ENCODE measurements around the gene ING4.
A peak's percentile ranks its signal among the peaks of the same experiment; 100 is the strongest.

- TF ChIP-seq YY1 (IDR thresholded peaks at IDR 0.05; ENCODE audit: low read depth) = no peak
- TF ChIP-seq, protein P1, sequence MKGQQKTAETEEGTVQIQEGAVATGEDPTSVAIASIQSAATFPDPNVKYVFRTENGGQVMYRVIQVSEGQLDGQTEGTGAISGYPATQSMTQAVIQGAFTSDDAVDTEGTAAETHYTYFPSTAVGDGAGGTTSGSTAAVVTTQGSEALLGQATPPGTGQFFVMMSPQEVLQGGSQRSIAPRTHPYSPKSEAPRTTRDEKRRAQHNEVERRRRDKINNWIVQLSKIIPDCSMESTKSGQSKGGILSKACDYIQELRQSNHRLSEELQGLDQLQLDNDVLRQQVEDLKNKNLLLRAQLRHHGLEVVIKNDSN (IDR thresholded peaks at IDR 0.05) = no peak
- TF ChIP-seq EP300 (IDR thresholded peaks at IDR 0.05; ENCODE audit: borderline replicate concordance) = 0 out of 2 replicates have a peak, but pooled peaks have one; percentile 23
- no peak for TF ChIP-seq ZBTB7A (IDR thresholded peaks at IDR 0.05; ENCODE audit: low read depth)
- TF ChIP-seq CREB1 (IDR thresholded peaks at IDR 0.05; ENCODE audit: low read depth) = no peak
- TF ChIP-seq RAD21 (IDR thresholded peaks at IDR 0.05; ENCODE audit: low read depth) = no peak
- no peak for TF ChIP-seq FOXM1 (IDR thresholded peaks at IDR 0.05; ENCODE audit: borderline replicate concordance, low read depth)
These were observed 26.9 kb downstream of the ING4 start, which contains the start of gene LPAR5 for GRCh38 chr12:6635856-6636531.

Data from Ishikawa (cell line).